ENCODE data around the gene YTHDC2. TPM values are rescaled to one million over a fixed set of nuclear protein-coding genes. Genes with fewer than 3 reads are reported as not detected.

The YTHDC2 gene
- total RNA-seq, 2 experiments from 2014 or later = 40.3 to 60.1 TPM

DNA sequence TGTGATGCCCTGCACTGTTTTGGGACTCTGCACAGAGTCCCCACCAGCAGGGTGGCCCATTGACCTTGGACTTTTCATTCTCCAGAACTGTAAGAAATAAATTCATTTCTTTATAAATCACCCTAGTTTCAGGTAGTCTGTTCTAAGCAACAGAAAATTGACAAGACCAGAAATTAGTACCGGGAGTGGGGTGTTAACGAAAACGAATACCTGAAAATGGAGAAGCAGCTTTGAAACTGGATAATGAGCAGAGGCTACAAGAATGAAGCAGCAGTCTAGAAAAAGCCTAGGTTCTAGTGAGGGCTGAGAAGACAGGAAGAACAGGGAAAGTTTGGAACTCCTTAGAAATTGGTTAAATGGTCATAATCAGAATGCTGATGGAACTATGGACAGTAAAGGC, 23.2 kb upstream of the YTHDC2 start:
- Histone ChIP-seq H3K9me3 (ENCODE audit: low read length) (peaks cover 11% of the 10 kb centered on the region; the same call in 1 of the 2 replicates), H3K4me3 (ENCODE audit: low read depth, low read length, poor library complexity, severe bottlenecking) (no peak overlapping the region), H3K4me1 (ENCODE audit: insufficient read depth, low read length, poor library complexity, severe bottlenecking) (no peaks in the 10 kb centered on the region), H4K20me1 (ENCODE audit: insufficient read depth, low read length) (no peaks in the 10 kb centered on the region), H3K27ac (ENCODE audit: low read depth, low read length, poor library complexity, severe bottlenecking) (no peak overlapping the region), H3K4me2 (ENCODE audit: low read length) (no peak overlapping the region), H3K9me2 (ENCODE audit: insufficient read depth, low read length) (no peaks in the 10 kb centered on the region), H3K36me3 (ENCODE audit: insufficient read depth, low read length) (no peaks in the 10 kb centered on the region), H2AFZ (ENCODE audit: low read length) (no peak overlapping the region), H3K79me2 (ENCODE audit: insufficient read depth, low read depth, low read length) (no peaks in the 10 kb centered on the region)
- no peak for DNase-seq (ENCODE audit: low spot score)
- no peak for TF ChIP-seq EZH2phosphoT487 (IDR thresholded peaks at IDR 0.05; ENCODE audit: borderline replicate concordance, low read depth, low read length)
- no peak for TF ChIP-seq CTCF (conservative IDR thresholded peaks at IDR 0.05; ENCODE audit: low read length)
- ChIA-PET CTCF (ENCODE audit: unreplicated experiment) (no interaction called here), POLR2A (interaction anchor here (2.0 kb wide), 1 partner anchor 14 kb away, joined by 6 read pairs; no protein-coding TSS in a partner anchor)
- BruUV-seq (replicated peaks) = no TSS peak
- intact Hi-C loops (cut with micrococcal nuclease; ENCODE audit: unreplicated experiment) = no loop called here

DNA sequence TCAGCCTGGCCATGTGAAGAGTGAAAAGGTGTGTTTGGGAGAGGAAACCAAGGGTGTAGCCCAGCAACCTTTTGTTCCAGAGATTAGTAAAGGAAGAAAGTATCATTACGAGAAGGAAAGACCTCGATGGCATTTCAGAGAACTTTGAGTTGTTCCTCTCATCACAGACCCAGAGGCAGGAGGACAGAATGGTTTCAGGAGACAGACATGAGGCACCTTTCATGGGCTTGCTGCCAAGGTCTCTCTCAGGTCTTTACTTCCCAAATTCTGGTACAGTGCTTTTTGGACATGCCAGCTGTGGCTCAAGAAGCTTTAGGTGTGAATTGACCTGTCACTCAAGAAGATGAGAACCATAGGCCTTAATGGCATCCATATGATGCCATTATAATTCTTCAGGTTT, 22.5 kb upstream of the YTHDC2 start:
- H3K4me1 ChIP-seq (ENCODE audit: insufficient read depth, low read length, poor library complexity, severe bottlenecking) = no peaks in the 10 kb centered on the region
- DNase-seq (ENCODE audit: low spot score) = no peak
- H3K4me2 ChIP-seq (ENCODE audit: low read length) = no peak overlapping the region
- H3K79me2 ChIP-seq (ENCODE audit: insufficient read depth, low read depth, low read length) = no peaks in the 10 kb centered on the region
- CTCF ChIA-PET (ENCODE audit: unreplicated experiment) = no interaction called here
- H4K20me1 ChIP-seq (ENCODE audit: insufficient read depth, low read length) = no peaks in the 10 kb centered on the region
- H3K9me3 ChIP-seq (ENCODE audit: low read length) = peaks cover 11% of the 10 kb centered on the region; the same call in 1 of the 2 replicates
- POLR2A ChIA-PET = interaction anchor here (0.5 to 2.0 kb wide), 2 partner anchors 11 to 15 kb away, joined by 3 to 6 read pairs; no protein-coding TSS in a partner anchor
- H3K27ac ChIP-seq (ENCODE audit: low read depth, low read length, poor library complexity, severe bottlenecking) = no peak overlapping the region
- no TSS peak for BruUV-seq (replicated peaks)
- no peaks in the 10 kb centered on the region for H3K36me3 ChIP-seq (ENCODE audit: insufficient read depth, low read length)
- H3K9me2 ChIP-seq (ENCODE audit: insufficient read depth, low read length) = no peaks in the 10 kb centered on the region
- H3K4me3 ChIP-seq (ENCODE audit: low read depth, low read length, poor library complexity, severe bottlenecking) = no peak overlapping the region
- intact Hi-C loops (cut with micrococcal nuclease; ENCODE audit: unreplicated experiment) = no loop called here
- TF ChIP-seq EZH2phosphoT487 (IDR thresholded peaks at IDR 0.05; ENCODE audit: borderline replicate concordance, low read depth, low read length) = no peak
- no peak for TF ChIP-seq CTCF (conservative IDR thresholded peaks at IDR 0.05; ENCODE audit: low read length)
- H2AFZ ChIP-seq (ENCODE audit: low read length) = no peak overlapping the region

DNA sequence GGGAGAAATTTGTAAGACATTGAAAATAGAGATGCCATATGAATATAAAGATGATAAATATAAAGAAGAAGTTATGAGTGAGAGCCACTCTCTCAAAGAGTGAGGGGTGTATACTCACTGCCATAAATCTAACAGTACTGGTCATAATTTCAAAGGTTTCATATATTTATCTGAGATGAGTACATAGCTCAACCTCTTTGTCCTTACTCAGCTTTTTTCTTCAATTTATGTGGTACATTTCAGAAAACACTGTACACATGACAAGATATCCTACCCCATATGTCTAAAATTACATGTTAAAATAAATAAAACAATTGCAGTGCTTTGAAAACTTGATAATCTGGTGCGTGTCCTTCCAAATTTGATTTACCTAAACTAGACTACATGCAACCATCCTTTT, 20.0 kb upstream of the YTHDC2 start:
- ChIA-PET CTCF (ENCODE audit: unreplicated experiment) (no interaction called here), POLR2A (no interaction called here)
- TF ChIP-seq EZH2phosphoT487 (IDR thresholded peaks at IDR 0.05; ENCODE audit: borderline replicate concordance, low read depth, low read length) = no peak
- no peak for TF ChIP-seq CTCF (conservative IDR thresholded peaks at IDR 0.05; ENCODE audit: low read length)
- Histone ChIP-seq H3K79me2 (ENCODE audit: insufficient read depth, low read depth, low read length) (no peaks in the 10 kb centered on the region), H2AFZ (ENCODE audit: low read length) (no peak overlapping the region), H4K20me1 (ENCODE audit: insufficient read depth, low read length) (no peaks in the 10 kb centered on the region), H3K4me2 (ENCODE audit: low read length) (no peak overlapping the region), H3K4me1 (ENCODE audit: insufficient read depth, low read length, poor library complexity, severe bottlenecking) (no peaks in the 10 kb centered on the region), H3K9me2 (ENCODE audit: insufficient read depth, low read length) (no peaks in the 10 kb centered on the region), H3K27ac (ENCODE audit: low read depth, low read length, poor library complexity, severe bottlenecking) (no peak overlapping the region), H3K4me3 (ENCODE audit: low read depth, low read length, poor library complexity, severe bottlenecking) (no peak overlapping the region), H3K36me3 (ENCODE audit: insufficient read depth, low read length) (no peaks in the 10 kb centered on the region), H3K9me3 (ENCODE audit: low read length) (peaks cover 11% of the 10 kb centered on the region; the same call in 1 of the 2 replicates)
- no TSS peak for BruUV-seq (replicated peaks)
- intact Hi-C loops (cut with micrococcal nuclease; ENCODE audit: unreplicated experiment) = no loop called here
- DNase-seq (ENCODE audit: low spot score) = no peak
